Measurements from ENCODE around the gene PRPF38A.
A peak's percentile ranks its signal among the peaks of the same experiment; 100 is the strongest.
"Not testable (repeated sequence)": the region's sequence is repeated elsewhere in the genome, so short reads cannot be mapped to it uniquely, and the experiment has no call there.

PRPF38A gene

GRCh38 chr1:52404116-52404974 lies at the start of gene PRPF38A, which contains the start of gene ORC1:
Gene PRPF38A, plus strand, starts transcription at chr1:52404602. Its CDS starts 148 bp downstream, at chr1:52404750.
Gene ORC1, minus strand, starts transcription at chr1:52404423. Its CDS starts 2,200 bp downstream, at chr1:52402223.
- peak; percentile 97 for DNase-seq

GRCh38 chr1:52355436-52355835 lies 49.0 kb upstream of the PRPF38A start:
- no peak for DNase-seq

GRCh38 chr1:52355847-52356505 lies 48.4 kb upstream of the PRPF38A start:
- DNase-seq: no peak

GRCh38 chr1:52356818-52357355 lies 47.5 kb upstream of the PRPF38A start:
- DNase-seq: no peak

GRCh38 chr1:52357397-52357796 lies 47.0 kb upstream of the PRPF38A start:
- DNase-seq: no peak

- no peak for DNase-seq
Measured at GRCh38 chr1:52358851-52359497, 45.4 kb upstream of the PRPF38A start.

- no peak for DNase-seq
Measured at GRCh38 chr1:52359676-52360594, 44.5 kb upstream of the PRPF38A start.

- no peak for DNase-seq
Measured at GRCh38 chr1:52360595-52360968, 43.8 kb upstream of the PRPF38A start.

GRCh38 chr1:52364235-52364839 lies 40.1 kb upstream of the PRPF38A start:
- DNase-seq: no peak

- DNase-seq: peak; percentile 47
Measured at GRCh38 chr1:52365071-52365745, 39.2 kb upstream of the PRPF38A start.

GRCh38 chr1:52365746-52366516 lies 38.5 kb upstream of the PRPF38A start, which contains the start of gene CC2D1B:
Gene CC2D1B, minus strand, starts transcription at chr1:52366205. Its CDS starts 1,585 bp downstream, at chr1:52364620.
- DNase-seq: peak; percentile 98

GRCh38 chr1:52366517-52366827 lies 37.9 kb upstream of the PRPF38A start:
- DNase-seq: no peak

GRCh38 chr1:52367272-52367671 lies 37.1 kb upstream of the PRPF38A start:
- no peak for DNase-seq

GRCh38 chr1:52368383-52369172 lies 35.8 kb upstream of the PRPF38A start:
- peak; percentile 44 for DNase-seq

GRCh38 chr1:52369851-52370250 lies 34.6 kb upstream of the PRPF38A start:
- DNase-seq: not testable (repeated sequence)

GRCh38 chr1:52385376-52385775 lies 19.0 kb upstream of the PRPF38A start:
- DNase-seq: no peak

- DNase-seq: no peak
Measured at GRCh38 chr1:52386458-52386857, 17.9 kb upstream of the PRPF38A start.

- no peak for DNase-seq
Measured at GRCh38 chr1:52393174-52393573, 11.2 kb upstream of the PRPF38A start.

- DNase-seq: no peak
Measured at GRCh38 chr1:52399629-52400028, 4.8 kb upstream of the PRPF38A start.
